8988T (cell line): ENCODE results near the gene DGKZ.

Experiments used
- DNase-seq: peaks from one replicate; pipeline ENCODE4 v3.0.0; 2011

The DGKZ gene

DNA sequence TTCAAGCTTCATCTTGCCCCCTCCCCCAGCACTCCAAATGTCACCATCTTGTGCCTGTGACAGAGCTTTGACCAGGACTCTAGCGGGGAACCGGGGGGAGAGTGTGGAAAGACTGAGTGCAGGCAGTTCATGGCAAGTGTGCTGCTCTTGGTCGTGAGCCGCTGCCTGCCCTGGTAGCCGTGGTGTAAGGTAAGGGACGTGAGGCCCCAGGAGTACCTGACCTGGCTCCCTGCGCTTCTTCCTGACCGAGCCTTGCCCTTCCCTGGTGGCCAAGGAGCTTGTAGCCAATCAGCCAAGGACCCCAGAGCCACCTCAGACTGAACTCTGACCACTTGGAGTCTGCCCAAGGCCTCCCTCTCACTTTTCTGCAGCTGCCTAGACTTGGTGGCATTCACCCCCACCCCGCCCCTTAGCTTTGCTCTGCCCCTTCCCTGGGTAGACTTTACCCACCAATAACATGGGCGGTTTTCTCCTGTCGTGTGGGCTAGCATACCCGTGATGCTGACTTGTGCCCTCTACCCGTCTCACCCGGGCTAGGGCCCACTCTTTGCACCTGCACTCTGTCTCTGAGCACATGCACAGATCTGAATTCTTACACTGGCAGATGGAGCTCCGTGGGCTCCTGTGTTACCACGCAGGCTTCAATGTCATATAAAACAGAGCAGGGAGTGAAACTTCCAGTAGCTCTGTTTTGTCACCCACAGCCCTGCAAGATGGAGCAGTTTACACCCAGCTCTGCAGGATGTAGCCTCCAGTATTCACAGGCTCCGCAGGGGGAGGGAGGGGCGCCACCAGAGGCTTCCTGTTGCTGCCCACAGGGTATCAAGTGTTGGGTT lies 1.5 kb downstream of the DGKZ start:
- no peak for DNase-seq

DNA sequence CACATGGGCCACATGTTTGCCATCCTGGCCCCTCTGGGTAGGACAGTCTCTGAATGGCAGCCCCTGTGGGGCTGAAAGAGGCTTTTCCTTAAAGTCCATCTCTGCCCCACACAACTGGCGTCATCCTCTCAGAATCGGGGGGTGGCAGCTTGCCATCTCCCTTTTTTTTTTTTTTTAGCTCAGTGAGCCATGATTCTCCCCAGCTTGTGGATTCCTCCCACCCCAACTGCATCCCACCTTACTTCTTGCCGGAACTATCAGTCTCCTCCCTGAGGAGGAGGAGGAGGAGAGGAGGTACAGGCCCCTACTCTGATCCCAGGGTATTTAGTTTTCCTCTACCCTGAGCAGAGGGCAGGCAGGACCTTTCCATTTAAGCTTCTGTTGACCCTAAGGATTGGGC lies 3.4 kb downstream of the DGKZ start:
- DNase-seq, result no peak

DNA sequence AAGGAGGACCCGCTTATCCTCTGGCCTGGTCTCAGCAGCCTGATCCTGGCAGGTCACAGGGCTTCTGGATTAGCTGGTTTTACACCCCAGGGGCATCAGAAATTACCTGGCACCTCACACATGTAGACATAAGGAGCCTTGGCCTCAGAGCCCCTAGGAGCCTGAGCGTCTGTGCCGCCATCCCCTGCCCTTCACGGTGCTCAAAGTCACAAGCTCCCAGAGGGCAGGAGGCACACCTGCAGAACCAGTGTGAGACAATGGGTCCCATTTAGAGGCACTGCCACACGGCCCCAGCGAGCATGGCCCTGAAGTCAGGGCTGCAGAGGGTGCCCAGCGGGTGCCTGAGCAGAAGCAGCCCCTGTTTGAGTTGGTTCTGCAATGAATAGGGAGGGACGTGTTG lies 3.9 kb downstream of the DGKZ start:
- DNase-seq, result no peak

DNA sequence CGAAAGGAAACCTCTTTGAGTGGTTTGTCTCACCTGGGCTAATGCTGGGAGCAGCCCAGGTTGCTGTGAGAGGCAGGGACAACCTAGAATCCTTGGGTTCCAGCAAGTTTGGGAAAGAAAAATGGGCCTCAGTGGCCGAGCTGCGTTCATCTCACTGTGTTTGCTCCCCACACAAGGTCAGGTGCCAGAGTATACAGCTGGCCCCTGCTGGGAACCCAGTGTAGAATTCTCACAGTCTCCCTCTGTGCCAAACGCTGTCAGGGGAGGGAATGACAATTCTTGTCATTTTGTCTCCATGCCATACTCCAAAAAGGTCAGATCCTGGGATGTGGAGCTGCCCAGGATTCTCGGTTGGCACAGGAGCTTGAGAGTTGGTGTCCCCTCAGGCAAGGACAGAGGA lies 4.3 kb downstream of the DGKZ start:
- no peak for DNase-seq

DNA sequence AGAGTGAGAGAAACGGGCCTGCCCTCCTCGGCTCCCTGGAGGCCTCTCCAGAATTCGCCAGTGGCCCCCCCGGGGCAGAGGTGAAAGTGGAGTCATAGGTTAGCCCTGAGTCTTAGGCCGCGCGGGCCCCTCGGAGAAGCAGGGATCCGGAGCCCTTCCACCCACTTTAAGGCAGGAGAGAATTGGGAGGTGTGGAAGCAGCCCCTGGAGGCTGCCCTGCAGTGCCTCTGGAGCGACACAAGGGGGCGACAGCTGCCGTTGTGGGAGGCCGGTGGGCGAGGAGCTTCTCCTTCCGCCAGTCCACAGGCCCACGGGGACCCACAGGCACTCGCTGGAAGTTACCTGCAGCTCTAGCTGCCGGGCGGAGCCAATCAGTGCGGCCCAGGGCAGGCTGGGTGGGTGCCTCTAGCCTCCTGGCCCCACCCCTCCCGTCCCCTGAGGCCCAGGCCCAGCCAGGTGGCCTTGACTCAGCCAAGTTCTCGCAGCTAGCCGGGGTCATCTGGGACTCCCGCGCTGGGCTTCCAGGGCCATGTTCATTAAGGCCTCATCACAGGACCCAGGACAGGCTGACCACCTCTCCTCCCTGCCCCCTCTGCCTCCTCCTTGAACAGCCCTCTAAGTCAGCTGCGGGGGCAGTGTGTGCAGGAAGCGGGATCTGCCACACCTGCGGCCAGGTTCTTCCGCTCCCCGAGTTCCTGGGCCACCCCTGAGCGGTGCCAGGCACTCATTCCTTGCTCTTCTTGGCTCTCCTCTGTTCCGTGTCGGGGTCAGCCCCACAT lies 5.0 kb downstream of the DGKZ start:
- peak; percentile 81 for DNase-seq

DNA sequence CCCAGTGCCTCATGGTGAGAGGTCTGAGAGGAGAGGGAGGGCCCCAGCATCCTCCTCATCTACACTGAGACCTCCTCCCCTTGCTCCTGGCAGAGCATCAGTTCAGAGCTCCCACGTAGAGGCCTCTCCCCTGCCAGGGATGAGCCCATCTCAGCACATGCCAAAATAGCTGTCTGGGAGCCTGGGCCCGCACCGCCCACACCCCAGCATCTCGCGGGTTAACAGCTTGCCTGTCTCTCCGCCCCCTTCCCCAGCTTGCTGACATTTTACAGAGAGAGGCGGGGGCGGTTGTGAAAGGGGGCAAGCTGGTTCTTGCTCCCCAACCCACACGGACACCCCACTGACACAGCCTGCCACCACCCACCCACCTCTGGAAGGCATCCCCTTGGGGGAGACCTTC lies 6.4 kb downstream of the DGKZ start:
- no peak for DNase-seq

DNA sequence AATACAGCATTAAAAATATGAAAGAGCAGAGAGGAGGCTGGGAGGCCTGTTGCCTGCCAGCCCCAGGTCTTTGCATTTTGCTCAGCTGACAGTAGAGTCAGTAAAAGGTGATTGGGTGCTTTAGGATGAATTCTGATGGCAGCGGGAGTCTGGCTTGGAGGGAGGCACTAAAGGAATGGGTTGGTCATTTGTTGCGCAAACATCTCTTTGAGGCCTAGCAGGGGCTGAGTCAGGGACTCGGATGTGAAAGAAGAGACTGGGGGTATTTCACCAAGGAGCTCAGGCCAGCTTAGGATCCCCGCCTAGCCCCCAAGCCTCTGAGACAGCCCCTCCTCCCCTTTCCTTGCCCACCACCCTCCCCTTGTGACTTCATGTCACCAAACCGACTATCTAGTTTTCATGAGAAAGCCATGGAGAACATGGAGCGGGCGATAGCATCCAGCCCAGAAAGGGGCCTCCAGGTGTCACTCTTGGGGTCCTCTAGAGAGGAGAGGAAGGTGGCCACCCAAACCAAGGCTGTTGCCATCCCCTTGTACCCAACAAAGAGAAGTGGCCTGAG lies 9.7 kb downstream of the DGKZ start:
- no peak for DNase-seq

DNA sequence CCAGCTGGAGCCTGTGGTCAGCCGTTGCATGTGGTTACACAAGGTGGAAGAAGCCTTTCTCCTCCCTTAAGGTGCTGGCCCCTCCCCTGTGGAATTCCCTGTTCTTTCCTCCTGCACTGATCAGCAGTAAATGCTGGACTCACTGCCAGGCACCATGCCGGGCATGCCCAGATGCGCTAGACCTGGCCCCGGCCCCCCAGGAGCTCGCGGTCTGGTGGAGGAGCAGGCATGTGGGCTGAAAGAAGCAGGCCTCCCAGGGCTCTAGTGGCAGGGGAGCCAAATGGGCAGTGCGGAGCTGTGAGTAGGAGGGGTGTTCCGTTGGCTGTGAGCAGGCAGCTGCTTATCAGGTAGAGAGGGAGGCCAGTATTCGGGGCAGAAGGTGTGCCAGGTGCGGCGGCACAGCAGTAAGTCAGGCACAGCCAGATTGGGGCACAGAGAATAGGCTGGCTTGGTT lies 10.2 kb downstream of the DGKZ start:
- no peak for DNase-seq

DNA sequence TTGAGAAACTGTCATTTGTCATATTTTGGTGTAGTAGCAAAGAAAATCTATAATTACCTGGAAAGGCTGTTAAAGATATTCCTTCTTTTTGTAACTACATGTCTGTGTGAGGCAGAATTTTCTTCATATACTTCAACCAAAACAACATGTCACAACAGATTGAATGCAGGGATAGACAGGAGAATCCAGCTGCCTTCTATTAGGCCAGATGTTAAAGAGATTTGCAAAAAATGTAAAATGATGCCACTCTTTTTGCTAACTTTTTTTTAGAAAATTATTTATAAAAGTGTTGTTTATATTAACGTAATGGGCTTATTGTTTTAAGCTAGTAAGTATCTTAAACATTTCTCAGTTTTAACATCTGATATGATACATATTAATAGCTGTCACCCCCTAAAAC lies 12.7 kb downstream of the DGKZ start:
- no peak for DNase-seq

DNA sequence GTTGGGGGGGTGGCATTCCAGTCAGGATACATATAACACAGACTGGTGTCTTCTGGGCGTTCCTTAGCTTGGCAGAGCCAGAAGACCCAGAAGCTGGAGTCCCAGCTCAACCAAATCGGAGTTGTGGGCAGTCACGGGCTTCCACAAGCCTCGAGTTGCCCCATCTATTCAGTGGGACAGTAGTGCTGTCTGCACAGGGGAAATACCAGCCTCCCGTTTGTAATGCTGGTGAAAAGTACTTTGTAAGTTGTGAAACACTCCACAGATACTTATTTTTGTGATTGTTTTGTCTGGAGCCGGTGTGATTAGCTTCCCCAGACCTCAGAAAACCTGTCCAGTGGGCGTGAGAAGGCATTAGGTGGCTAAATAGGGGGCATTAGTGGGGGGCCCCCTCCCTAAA lies 13.6 kb downstream of the DGKZ start:
- DNase-seq, result no peak

DNA sequence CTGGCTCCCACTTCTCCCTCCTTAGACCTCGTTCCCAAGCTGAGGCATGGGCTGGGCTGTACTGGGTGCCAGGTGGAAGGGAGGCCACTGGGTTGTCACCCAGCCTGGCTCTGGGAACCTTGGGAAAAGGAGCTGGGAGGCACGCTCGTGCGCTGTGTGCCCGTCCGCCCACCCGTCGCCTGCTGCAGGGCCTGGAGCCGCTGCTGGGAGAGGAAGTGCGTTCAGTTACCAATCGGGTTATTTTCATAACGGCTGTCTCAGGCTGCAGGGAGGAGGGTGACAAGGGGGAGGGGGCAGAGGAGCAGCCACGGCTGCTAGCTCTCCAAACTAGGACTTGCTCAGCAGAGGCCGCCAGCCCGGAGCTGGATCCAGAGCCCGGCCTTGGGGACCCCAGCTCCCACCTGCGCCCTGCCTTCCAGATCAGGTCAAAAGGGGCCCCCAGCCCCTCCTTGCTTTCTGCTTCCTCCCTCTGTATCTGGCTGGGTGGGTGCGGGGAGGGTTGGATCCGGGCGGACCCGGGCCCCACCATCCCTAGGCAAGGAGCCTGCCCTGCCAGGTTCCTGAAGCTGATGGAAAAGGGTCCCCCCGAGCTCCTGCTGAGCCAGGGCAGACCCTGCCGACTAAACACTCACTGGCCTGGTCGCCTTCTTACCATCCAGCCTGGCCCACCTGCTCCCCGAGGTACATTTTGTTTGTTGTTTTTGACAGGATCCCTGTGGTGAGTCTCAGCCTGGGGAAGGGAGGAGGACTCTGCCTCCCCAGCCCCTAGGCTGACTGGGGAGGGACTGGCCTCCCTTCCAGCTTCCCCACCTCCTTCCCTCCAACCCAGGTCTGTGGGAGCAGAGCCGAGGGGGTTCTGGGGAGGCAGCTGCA lies 14.3 kb downstream of the DGKZ start:
- no peak for DNase-seq

DNA sequence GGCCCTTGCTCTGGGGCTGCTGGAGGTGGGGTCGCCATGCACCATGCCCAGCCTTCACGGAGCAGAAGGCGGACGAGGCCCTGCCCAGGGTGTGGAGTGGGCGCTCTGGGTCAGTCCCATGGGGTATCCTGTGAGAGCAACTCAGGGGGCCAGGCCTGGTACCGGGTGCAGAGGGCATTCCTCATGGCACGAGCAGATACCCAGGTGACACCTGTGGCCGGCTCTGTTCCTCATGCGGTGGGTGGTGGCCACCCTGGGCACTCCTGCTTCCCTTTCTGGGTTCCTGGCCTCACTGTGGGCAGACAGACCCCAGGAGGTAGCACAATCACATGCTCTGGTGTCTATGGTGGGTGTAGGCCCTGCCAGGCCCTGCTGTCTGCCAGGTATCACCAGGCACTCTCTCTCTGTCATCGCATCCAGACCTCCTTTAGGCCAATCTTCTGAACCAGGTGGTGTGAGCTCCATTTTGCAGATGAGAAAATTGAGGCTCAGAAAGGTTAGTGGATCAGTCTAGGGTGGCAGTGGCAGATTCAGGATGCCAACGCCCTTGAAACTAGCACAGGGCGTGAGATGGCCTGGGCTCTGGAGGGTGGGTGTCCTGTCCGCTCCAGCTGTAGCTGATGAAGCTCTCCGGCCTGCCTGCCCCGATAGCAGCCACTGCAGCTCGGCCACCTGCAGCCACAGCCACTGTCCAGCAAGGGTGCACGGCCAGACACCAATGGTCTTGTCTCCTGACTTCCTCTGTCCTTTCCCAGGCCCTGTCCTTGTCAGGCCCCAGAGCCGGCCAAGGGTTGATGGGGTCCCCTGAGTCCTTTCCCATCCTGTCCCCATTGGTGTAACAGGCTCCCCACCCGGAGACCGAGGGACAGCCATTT lies 15.1 kb downstream of the DGKZ start:
- no peak for DNase-seq

DNA sequence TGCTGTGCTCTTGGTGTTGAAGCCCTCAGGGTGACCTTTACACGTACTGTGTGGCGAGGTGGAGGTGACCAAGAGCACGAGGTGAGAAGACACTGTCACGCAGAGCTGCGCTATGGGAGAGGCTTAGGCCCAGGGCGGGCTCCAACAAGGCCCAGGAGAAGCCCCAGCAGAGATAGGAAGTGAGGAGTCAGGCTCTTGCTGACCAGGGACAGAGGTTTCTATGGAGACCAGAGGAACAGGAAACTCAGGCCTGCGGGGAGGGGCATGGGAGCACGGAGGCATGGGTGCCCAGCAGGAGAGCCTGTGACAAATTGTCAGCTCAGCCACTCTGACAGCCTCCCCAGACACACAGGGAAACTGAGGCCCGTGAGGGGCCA lies 15.8 kb downstream of the DGKZ start:
- DNase-seq, result no peak

DNA sequence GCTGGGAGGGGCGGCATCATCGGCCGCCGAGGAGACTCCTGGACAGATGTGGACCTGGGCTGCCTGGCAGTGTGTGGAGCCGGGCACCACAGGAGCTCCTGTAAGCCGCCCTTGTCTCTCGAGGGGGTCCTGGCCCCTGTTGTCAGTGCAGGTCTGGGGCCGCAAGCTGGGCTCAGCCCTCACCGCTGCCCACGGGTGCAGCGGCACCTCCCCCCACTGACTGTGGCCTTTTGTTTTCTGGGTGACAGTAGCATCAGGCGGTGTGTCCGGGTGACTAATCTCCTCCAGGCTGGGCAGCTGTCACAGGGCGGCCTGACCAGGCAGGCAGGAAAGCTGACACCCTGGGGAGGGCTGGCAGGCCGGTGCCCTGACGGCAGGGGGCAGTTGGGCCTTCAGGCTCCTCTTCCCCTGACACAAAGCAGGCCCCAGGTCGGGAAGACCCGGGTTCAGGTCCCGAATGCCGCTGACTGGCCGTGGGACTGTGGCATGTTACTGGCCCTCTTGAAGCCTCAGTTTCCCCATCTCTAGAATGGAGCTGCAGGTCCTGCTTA lies 16.3 kb downstream of the DGKZ start:
- peak; percentile 92 for DNase-seq

DNA sequence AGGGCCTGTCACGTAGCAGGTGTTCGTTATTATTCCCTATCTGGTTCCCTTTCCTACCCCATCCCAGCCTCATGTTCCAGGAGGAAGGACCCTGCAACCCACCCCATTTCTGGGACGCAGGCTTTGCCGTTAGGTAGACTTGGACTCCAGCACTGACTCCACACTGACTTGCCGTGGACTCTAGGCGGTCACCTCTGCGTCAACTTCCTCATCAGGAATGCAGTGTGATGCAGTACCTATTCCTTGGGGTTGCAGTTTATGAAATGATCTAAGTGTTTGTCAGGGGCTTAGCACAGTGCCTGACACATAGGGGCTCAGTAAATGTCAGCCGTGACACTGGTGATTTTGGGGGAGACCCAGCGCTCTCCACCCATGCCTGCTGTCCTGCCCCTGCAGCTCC lies 16.8 kb downstream of the DGKZ start:
- DNase-seq, result no peak

DNA sequence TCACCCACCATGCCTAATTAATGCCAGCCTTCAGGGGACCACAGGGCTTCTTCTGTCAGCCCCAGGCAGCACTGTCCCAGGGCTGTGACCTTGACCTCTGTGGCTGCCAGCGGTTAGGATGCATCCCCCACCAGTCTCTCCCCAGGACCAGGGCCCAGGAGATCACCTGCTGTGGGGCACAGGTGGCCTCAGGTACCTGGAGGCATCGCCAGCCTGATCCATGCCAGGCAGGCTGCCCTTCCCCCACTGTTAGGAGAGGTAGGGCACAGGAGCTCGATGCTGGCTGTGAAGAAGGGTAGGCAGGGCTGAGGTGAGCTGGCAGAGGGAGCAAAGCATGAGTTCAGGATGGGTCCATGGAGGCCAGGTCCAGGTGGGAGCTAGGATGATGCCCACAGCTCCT lies 17.5 kb downstream of the DGKZ start:
- DNase-seq, result no peak

DNA sequence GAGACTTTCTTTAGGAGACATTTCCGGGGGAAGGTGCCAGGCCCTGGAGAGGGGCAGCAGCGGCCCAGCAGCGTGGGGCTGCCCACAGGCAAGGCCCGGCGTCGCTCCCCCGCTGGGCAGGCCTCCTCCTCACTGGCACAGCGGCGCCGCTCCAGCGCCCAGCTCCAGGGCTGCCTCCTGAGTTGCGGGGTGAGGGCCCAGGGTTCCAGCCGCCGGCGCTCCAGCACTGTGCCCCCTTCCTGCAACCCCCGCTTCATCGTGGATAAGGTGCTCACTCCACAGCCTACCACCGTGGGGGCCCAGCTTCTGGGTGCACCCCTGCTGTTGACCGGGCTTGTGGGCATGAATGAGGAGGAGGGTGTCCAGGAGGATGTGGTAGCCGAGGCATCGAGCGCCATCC lies 19.0 kb downstream of the DGKZ start:
- DNase-seq, result no peak

DNA sequence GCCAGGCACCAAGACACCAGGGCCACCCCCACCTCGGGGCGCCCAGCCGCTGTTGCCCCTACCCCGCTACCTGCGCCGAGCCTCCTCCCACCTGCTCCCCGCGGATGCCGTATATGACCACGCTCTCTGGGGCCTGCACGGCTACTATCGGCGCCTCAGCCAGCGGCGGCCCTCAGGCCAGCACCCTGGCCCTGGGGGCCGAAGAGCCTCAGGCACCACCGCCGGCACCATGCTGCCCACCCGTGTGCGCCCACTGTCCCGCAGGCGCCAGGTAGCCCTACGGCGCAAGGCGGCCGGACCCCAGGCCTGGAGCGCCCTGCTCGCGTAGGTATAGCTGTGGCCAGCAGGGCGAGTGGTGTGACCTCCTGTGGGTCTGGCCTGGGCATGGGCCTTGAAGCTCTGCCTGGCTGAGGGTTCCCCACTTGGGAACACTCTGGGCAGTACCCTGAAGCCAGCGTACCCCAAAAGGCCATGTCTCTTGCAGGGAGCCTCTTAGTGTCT lies 19.4 kb downstream of the DGKZ start:
- DNase-seq, result no peak

DNA sequence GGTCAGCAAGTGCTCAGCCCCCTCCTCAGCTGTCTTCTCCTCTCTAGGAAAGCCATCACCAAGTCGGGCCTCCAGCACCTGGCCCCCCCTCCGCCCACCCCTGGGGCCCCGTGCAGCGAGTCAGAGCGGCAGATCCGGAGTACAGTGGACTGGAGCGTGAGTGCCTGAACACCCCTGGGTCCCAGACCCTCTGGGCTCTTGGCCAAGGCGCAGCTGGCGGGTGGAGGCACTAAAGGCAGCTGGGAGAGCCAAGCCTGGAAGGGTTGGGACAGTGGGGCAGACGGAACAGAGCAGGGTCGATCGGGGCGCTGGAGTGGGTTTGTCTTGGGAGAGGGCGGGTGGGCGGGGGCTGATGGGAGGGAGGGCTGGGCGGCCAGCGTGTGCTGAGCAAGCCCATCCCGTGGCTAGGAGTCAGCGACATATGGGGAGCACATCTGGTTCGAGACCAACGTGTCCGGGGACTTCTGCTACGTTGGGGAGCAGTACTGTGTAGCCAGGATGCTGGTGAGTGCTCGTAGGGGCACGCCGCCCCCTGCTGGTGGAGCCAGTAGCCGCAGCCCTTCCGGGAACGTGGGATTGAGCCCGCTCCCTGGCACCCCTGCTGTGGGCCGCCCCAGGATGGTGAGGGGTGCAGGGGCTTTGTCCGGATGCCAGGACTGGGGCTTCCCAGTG lies 20.1 kb downstream of the DGKZ start:
- DNase-seq, result no peak

DNA sequence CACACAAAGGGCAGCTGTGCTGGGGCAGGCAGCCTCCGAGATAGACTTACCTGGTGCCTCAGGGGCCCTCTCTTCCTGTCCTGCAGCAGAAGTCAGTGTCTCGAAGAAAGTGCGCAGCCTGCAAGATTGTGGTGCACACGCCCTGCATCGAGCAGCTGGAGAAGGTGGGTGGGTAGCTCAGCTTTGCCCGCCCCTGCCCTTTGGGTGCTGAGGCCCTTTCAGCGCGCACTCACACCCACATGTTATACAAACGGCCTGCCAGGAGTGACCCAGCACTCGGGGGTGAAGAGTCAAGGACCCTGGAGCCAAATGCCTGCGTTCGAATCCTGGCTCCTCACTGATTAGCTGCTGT lies 20.6 kb downstream of the DGKZ start:
- no peak for DNase-seq
